Mesenchymal stem cell (in vitro differentiated cells and primary cell): ENCODE measurements around the gene ZNF345. TPM values are rescaled to one million over a fixed set of nuclear protein-coding genes. Genes with fewer than 3 reads are reported as not detected.

Experiments
- small RNA-seq: library from polyadenylated mRNA; stranded (forward); fragments of <200 nt; extraction: miRNeasy Mini kit (QIAGEN cat#:217004); gene quantifications from one replicate; pipeline ENCODE3, GENCODE V24; 2013; ENCODE audit warnings: low read depth

Gene ZNF345

Small RNA genes within 50 kb of the gene (small RNA-seq; reads per million reads assigned to genes)
- not detected for gene RF00019
